Measurements from ENCODE around the gene DCC. TPM values are rescaled to one million over a fixed set of nuclear protein-coding genes. Genes with fewer than 3 reads are reported as not detected.

DCC gene
- total RNA-seq, 1 donor from 2014 or later: under 0.01 TPM

DNA sequence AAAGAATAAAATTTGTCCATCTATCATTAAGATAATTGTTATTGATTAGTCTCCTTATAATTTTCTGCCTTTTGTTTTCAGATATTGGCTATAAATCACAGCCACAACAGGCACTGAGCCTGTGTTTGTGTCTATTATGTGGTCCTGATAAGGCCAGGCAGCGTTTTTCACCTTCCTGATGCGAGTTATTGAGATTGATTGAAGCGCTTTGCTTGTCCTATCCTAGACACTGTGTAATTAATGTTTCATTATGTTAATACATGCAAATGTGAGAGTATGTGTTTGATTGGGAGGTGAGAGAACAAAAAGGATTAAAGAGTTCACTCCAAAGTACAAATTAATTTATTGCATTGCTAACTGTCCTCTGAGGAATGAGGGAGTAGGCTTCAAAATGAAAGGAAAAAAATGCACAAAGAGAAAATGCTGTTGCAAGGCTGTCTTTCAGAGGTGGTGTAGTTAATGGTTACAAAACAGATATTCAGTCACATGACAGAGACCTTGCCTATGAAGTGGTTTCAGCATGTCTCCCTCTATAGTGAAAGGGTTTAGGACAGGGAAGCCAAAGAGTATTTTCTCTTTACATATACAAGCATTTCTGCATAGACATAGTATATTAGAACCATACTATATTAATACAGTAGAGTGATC is 391.1 kb downstream of the DCC start:
- Histone ChIP-seq H3K4me1 (ENCODE audit: control insufficient read depth in 3 of 3, insufficient read depth in 3 of 3, low read length in 3 of 3) (no peaks in the 10 kb centered on the region), H3K9me3 (ENCODE audit: control insufficient read depth in 3 of 3, low read length in 3 of 3) (no peaks in the 10 kb centered on the region), H3K27me3 (ENCODE audit: control insufficient read depth in 3 of 3, insufficient read depth in 3 of 3, low read length in 3 of 3) (no peaks in the 10 kb centered on the region), H3K4me3 (ENCODE audit: low read length in 3 of 3) (no peak overlapping the region), H3K9ac (ENCODE audit: low read depth in 1 of 3, low read length in 3 of 3) (no peak overlapping the region), H3K27ac (ENCODE audit: low read depth, low read length) (no peak overlapping the region), H3K36me3 (ENCODE audit: control insufficient read depth in 3 of 3, insufficient read depth in 3 of 3, low read length in 3 of 3) (no peaks in the 10 kb centered on the region)

DNA sequence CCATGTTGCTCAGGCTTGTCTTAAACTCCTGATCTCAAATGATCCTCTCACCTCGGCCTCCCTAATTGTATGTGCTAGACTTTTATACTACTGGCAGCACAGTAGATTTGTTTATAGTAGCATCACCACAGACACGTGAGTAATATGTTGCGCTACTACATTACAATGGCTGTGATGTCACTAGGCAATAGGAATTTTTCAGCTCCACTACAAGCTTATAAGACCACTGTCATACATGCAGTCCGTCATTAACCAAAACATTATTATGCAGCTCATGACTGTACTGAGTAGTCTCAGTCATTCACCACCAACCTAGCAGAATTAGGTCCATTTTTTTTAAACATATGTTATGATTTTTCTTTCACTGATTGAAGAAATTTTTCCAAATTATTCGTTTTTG is 398.9 kb downstream of the DCC start:
- Histone ChIP-seq H3K27me3 (ENCODE audit: control insufficient read depth in 3 of 3, insufficient read depth in 3 of 3, low read length in 3 of 3) (no peaks in the 10 kb centered on the region), H3K9me3 (ENCODE audit: control insufficient read depth in 3 of 3, low read length in 3 of 3) (no peaks in the 10 kb centered on the region), H3K9ac (ENCODE audit: low read depth in 1 of 3, low read length in 3 of 3) (no peak overlapping the region), H3K4me3 (ENCODE audit: low read length in 3 of 3) (no peak overlapping the region), H3K36me3 (ENCODE audit: control insufficient read depth in 3 of 3, insufficient read depth in 3 of 3, low read length in 3 of 3) (no peaks in the 10 kb centered on the region), H3K27ac (ENCODE audit: low read depth, low read length) (no peak overlapping the region), H3K4me1 (ENCODE audit: control insufficient read depth in 3 of 3, insufficient read depth in 3 of 3, low read length in 3 of 3) (no peaks in the 10 kb centered on the region)

DNA sequence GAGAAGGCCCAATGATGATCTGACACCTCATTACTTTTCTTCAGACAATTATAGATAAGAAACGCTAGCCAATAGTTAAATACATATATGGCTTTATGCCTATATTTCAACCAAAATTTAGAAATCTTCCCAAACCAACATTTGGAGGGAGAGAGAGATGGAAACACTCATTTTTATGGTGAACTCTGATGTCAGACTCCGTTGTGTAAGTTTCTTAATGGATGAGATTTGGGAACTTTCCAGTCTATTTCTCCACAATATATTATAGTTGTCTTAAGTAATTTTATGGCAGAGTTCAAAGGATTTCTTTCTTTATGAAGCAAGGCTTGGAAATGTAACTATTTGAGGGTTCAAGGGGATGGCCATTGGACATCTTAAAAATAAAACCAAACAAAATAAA is 407.0 kb downstream of the DCC start:
- H3K9ac ChIP-seq (ENCODE audit: low read depth in 1 of 3, low read length in 3 of 3): no peak overlapping the region
- no peaks in the 10 kb centered on the region for H3K9me3 ChIP-seq (ENCODE audit: control insufficient read depth in 3 of 3, low read length in 3 of 3)
- no peak overlapping the region for H3K27ac ChIP-seq (ENCODE audit: low read depth, low read length)
- H3K4me1 ChIP-seq (ENCODE audit: control insufficient read depth in 3 of 3, insufficient read depth in 3 of 3, low read length in 3 of 3): no peaks in the 10 kb centered on the region
- H3K27me3 ChIP-seq (ENCODE audit: control insufficient read depth in 3 of 3, insufficient read depth in 3 of 3, low read length in 3 of 3): no peaks in the 10 kb centered on the region
- H3K36me3 ChIP-seq (ENCODE audit: control insufficient read depth in 3 of 3, insufficient read depth in 3 of 3, low read length in 3 of 3): no peaks in the 10 kb centered on the region
- no peak overlapping the region for H3K4me3 ChIP-seq (ENCODE audit: low read length in 3 of 3)

DNA sequence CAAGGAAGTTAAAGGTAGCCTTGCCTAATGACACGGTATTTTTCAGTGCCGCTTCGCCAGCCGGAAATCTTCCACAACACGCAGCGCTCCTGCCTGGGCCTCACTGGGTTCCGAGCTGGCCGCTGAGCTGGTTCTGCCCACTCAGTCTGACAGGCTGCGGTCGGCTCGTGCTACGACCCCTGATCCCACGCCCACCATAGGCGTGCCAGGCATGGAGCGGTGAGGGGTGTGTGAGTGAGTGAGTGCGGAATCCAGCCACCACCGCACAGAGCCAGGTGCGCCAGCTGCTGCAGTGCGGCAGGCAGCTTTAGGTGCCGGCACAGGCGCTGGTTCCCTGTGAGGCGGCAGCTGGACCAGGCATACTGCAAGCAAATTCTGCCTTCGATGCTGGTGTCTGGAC is 407.9 kb downstream of the DCC start:
- Histone ChIP-seq H3K9ac (ENCODE audit: low read depth in 1 of 3, low read length in 3 of 3) (no peak overlapping the region), H3K27me3 (ENCODE audit: control insufficient read depth in 3 of 3, insufficient read depth in 3 of 3, low read length in 3 of 3) (no peaks in the 10 kb centered on the region), H3K27ac (ENCODE audit: low read depth, low read length) (no peak overlapping the region), H3K4me3 (ENCODE audit: low read length in 3 of 3) (no peak overlapping the region), H3K36me3 (ENCODE audit: control insufficient read depth in 3 of 3, insufficient read depth in 3 of 3, low read length in 3 of 3) (no peaks in the 10 kb centered on the region), H3K4me1 (ENCODE audit: control insufficient read depth in 3 of 3, insufficient read depth in 3 of 3, low read length in 3 of 3) (no peaks in the 10 kb centered on the region), H3K9me3 (ENCODE audit: control insufficient read depth in 3 of 3, low read length in 3 of 3) (no peaks in the 10 kb centered on the region)

- Histone ChIP-seq H3K9me3 (ENCODE audit: control insufficient read depth in 3 of 3, low read length in 3 of 3) (no peaks in the 10 kb centered on the region), H3K27me3 (ENCODE audit: control insufficient read depth in 3 of 3, insufficient read depth in 3 of 3, low read length in 3 of 3) (no peaks in the 10 kb centered on the region), H3K4me1 (ENCODE audit: control insufficient read depth in 3 of 3, insufficient read depth in 3 of 3, low read length in 3 of 3) (no peaks in the 10 kb centered on the region), H3K27ac (ENCODE audit: low read depth, low read length) (no peak overlapping the region), H3K36me3 (ENCODE audit: control insufficient read depth in 3 of 3, insufficient read depth in 3 of 3, low read length in 3 of 3) (no peaks in the 10 kb centered on the region), H3K9ac (ENCODE audit: low read depth in 1 of 3, low read length in 3 of 3) (no peak overlapping the region), H3K4me3 (ENCODE audit: low read length in 3 of 3) (no peak overlapping the region)
Observed at GRCh38 chr18:52748343-52748742, 408.3 kb downstream of the DCC start.

DNA sequence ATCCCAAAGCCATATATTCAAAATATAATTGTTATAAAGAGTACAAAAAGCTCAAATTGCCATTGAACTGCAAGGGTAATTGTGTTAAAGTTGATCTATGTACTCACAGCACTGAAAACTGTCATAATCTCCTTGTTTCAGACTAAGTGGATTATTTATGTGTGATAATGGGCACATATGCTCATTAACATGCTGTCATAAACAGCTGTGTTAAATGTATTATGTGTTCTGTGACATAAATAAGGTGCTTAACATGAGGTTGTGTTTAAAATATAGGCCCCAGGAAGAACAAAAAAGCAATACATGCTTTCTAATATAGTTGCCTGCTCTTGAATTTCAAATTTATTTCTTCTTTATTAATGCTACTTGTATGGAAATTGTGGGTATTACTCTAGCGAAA is 409.5 kb downstream of the DCC start:
- Histone ChIP-seq H3K27me3 (ENCODE audit: control insufficient read depth in 3 of 3, insufficient read depth in 3 of 3, low read length in 3 of 3) (no peaks in the 10 kb centered on the region), H3K9me3 (ENCODE audit: control insufficient read depth in 3 of 3, low read length in 3 of 3) (no peaks in the 10 kb centered on the region), H3K36me3 (ENCODE audit: control insufficient read depth in 3 of 3, insufficient read depth in 3 of 3, low read length in 3 of 3) (no peaks in the 10 kb centered on the region), H3K27ac (ENCODE audit: low read depth, low read length) (no peak overlapping the region), H3K4me3 (ENCODE audit: low read length in 3 of 3) (no peak overlapping the region), H3K9ac (ENCODE audit: low read depth in 1 of 3, low read length in 3 of 3) (no peak overlapping the region), H3K4me1 (ENCODE audit: control insufficient read depth in 3 of 3, insufficient read depth in 3 of 3, low read length in 3 of 3) (no peaks in the 10 kb centered on the region)

GRCh38 chr18:52750995-52751394 is 411.0 kb downstream of the DCC start:
- no peak overlapping the region for H3K9ac ChIP-seq (ENCODE audit: low read depth in 1 of 3, low read length in 3 of 3)
- H3K36me3 ChIP-seq (ENCODE audit: control insufficient read depth in 3 of 3, insufficient read depth in 3 of 3, low read length in 3 of 3): no peaks in the 10 kb centered on the region
- H3K4me3 ChIP-seq (ENCODE audit: low read length in 3 of 3): no peak overlapping the region
- no peak overlapping the region for H3K27ac ChIP-seq (ENCODE audit: low read depth, low read length)
- H3K27me3 ChIP-seq (ENCODE audit: control insufficient read depth in 3 of 3, insufficient read depth in 3 of 3, low read length in 3 of 3): no peaks in the 10 kb centered on the region
- H3K4me1 ChIP-seq (ENCODE audit: control insufficient read depth in 3 of 3, insufficient read depth in 3 of 3, low read length in 3 of 3): no peaks in the 10 kb centered on the region
- H3K9me3 ChIP-seq (ENCODE audit: control insufficient read depth in 3 of 3, low read length in 3 of 3): no peaks in the 10 kb centered on the region

DNA sequence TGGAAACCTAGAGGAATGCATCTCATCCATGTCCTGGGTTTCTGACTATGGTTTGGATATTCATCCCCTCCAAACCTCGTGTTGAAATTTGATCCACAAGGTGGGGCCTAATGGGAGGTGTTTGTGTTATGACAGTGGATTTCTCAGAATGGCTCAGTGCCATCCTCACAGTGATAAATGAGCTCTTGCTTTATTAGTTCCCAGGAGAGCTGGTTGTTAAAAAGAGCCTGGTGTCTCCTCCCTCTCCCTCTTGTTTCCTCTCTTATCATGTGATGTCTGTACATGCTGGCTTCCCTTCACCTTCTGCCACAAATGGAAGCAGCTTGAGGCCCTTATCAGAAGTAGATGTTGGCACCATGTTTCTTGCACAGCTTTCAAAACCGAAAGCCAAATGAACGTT is 424.3 kb downstream of the DCC start:
- peaks cover 0 to 2% (median 0%) of the 10 kb centered on the region in 3 donors for H3K9me3 ChIP-seq (ENCODE audit: control insufficient read depth in 3 of 3, low read length in 3 of 3)
- no peaks in the 10 kb centered on the region for H3K36me3 ChIP-seq (ENCODE audit: control insufficient read depth in 3 of 3, insufficient read depth in 3 of 3, low read length in 3 of 3)
- no peak overlapping the region for H3K9ac ChIP-seq (ENCODE audit: low read depth in 1 of 3, low read length in 3 of 3)
- H3K4me1 ChIP-seq (ENCODE audit: control insufficient read depth in 3 of 3, insufficient read depth in 3 of 3, low read length in 3 of 3): no peaks in the 10 kb centered on the region
- H3K27me3 ChIP-seq (ENCODE audit: control insufficient read depth in 3 of 3, insufficient read depth in 3 of 3, low read length in 3 of 3): no peaks in the 10 kb centered on the region
- no peak overlapping the region for H3K4me3 ChIP-seq (ENCODE audit: low read length in 3 of 3)
- H3K27ac ChIP-seq (ENCODE audit: low read depth, low read length): no peak overlapping the region

GRCh38 chr18:52766002-52766545 is 426.1 kb downstream of the DCC start:
- no peak overlapping the region for H3K27ac ChIP-seq (ENCODE audit: low read depth, low read length)
- H3K9me3 ChIP-seq (ENCODE audit: control insufficient read depth in 3 of 3, low read length in 3 of 3): peaks cover 0 to 2% (median 0%) of the 10 kb centered on the region in 3 donors
- no peaks in the 10 kb centered on the region for H3K36me3 ChIP-seq (ENCODE audit: control insufficient read depth in 3 of 3, insufficient read depth in 3 of 3, low read length in 3 of 3)
- no peak overlapping the region for H3K4me3 ChIP-seq (ENCODE audit: low read length in 3 of 3)
- no peaks in the 10 kb centered on the region for H3K4me1 ChIP-seq (ENCODE audit: control insufficient read depth in 3 of 3, insufficient read depth in 3 of 3, low read length in 3 of 3)
- no peaks in the 10 kb centered on the region for H3K27me3 ChIP-seq (ENCODE audit: control insufficient read depth in 3 of 3, insufficient read depth in 3 of 3, low read length in 3 of 3)
- no peak overlapping the region for H3K9ac ChIP-seq (ENCODE audit: low read depth in 1 of 3, low read length in 3 of 3)

GRCh38 chr18:52781113-52781512 is 441.1 kb downstream of the DCC start:
- H3K4me1 ChIP-seq (ENCODE audit: control insufficient read depth in 3 of 3, insufficient read depth in 3 of 3, low read length in 3 of 3): no peaks in the 10 kb centered on the region
- no peaks in the 10 kb centered on the region for H3K27me3 ChIP-seq (ENCODE audit: control insufficient read depth in 3 of 3, insufficient read depth in 3 of 3, low read length in 3 of 3)
- H3K36me3 ChIP-seq (ENCODE audit: control insufficient read depth in 3 of 3, insufficient read depth in 3 of 3, low read length in 3 of 3): no peaks in the 10 kb centered on the region
- H3K4me3 ChIP-seq (ENCODE audit: low read length in 3 of 3): no peak overlapping the region
- H3K9ac ChIP-seq (ENCODE audit: low read depth in 1 of 3, low read length in 3 of 3): no peak overlapping the region
- no peaks in the 10 kb centered on the region for H3K9me3 ChIP-seq (ENCODE audit: control insufficient read depth in 3 of 3, low read length in 3 of 3)
- no peak overlapping the region for H3K27ac ChIP-seq (ENCODE audit: low read depth, low read length)
